NCI-H187 treated with DMSO at 0.1 percent for 48 hours (cell line): ENCODE data around the gene ADM5.
A peak's percentile ranks its signal among the peaks of the same experiment; 100 is the strongest.

Experiments used
- DNase-seq: peaks from one replicate; lab custom pipeline; 2025; lab: John Stamatoyannopoulos, UW

The ADM5 gene

DNA sequence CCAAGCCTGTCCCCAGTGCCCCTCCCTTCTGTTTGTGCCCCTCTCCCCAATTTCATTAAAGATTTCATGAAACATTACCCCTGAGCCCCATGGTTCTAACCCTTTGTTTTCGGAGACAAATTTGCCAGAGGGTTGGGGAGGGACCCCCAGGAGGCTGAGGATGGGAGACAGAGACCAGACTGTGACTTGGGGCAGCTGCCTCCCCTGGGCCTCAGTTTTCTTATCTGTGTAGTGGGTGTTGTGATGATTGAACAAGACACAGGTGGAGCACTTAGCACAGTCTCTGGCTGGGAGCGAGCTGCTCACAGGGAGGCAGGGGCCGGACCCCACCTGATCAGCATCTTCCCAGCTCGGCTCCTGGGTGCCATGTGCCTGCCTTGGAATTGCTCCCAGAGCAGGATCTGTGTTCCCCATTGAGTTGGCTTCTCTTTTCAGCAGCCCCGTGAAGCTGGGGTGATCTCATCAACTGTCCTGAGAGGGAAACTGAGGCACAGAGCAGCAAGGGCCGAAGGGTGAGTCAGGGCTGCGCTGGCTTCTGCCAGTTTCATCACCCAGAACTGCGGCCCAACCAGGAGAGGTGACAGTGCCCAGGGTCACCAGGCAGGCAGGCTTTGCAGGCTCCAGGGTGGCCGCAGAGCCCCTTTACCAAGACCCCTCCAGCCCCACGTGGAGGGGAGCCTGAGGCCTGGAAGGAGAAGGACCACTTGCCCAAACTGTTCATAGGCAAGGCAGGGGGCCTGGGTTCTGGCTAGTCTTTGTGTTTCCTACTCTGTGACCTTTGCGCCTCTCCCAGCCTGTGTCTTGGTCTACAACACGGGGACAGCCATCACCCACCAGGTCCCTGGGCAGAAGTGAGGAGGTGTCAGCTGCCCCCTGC, 30.6 kb upstream of the ADM5 start:
- no peak for DNase-seq

DNA sequence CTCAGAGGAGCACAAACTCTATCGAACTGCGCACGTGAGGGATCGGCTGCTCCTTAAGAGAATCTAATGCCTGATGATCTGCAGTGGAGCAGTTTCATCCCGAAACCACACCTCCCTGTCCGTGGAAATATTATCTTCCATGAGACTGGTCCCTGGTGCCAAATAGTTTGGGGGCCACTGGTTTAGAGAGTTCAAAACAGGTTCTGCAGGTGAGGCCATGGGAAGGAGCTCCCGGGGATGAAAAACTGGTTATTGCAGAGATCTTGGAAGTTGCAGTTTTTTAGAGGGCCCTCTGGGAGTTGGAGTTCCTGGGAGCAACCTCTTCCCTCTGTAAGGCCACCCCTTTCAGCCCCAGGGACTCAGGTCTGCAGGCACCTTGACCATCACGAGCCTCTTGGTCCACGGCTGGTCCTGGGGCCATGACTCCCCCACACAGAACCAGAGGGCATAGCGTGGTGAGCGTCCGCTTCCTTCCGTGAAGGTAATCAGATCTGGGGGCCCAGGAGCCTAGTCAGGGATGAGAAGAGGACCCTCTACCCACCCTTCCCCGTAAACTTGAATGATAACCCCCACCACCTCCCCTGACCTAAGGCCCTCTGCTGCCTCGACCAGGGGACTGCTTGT, 28.9 kb upstream of the ADM5 start:
- DNase-seq, result no peak

DNA sequence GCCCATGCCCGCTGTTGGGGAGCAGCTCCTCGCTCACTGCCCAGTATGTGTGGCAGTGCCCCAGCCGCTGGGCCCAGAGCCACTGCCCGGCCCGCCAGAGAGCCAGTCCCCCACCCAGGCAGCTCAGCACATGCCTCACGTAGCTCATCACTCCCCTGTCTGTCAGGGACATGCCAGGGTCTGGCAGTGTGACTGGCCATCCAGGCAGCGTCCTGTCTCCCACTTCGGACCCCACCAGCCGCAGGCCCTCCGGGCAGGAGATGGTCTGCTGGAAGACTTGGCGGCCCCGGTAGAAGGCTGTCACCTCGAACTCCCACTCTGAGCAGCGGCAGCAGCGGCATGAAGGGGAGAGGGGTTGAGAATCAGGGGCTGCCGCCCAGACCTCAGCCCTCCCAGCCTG, 27.4 kb upstream of the ADM5 start:
- no peak for DNase-seq

DNA sequence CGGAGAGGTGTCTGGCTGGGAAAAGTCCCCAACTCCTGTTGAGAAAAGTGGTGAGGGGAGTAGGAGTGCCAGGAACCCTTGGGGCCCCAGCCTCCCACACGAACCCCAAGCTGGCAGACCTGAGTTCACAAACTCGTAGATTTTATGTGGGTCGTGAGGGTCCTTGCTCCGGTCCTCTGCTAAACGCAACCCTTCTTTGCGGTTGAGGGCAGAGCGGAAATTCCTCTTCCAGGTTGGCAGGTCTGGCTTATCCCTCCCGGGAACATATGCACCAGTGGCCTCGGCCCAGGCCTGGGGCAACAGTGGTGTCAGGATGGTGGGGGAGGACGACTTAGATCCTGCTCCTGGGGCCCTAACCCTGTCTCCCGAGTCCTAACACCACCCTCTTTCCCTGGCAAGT, 26.2 kb upstream of the ADM5 start:
- DNase-seq, result no peak

DNA sequence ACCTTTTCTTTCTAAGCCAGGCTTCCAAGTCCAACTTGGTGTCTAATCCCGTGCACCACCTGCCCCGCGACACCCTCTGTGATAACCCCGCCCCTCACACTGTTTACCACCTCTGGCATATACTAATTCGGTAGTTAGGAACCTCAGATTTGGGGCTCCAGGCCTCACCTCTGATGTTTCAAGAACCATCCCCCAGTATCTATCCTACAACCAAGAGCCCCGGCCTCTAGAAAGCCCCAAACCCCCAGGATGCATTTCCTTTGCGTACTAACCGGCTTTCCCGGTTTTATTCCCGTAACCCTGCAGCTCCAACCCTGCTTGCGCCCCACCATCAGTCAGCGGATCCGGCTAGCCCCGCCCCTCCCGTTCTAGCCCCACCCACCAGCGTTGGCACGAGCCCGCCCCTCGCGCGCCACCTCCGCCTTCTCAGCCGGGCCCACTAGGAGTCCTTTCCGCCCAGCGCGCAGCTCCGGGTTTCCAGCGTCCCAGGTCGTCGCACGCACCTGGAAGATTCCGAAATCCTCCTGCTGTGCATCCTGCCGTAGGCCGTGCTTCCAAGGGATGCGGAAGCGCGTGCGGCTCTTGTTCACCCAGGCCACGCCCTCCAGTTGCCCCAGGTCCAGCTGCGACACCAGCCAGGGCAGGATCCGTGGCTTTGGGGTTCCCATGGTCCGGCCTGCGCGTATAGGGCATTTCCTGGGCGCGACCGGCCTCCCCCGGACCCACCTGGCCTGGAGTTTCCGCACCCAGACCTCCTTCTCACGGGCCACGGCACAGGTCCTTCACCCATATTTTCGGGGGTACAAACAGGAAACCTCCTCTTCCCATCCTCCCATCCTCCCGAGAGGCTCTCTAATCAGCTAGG, 25.0 kb upstream of the ADM5 start:
- DNase-seq, result peak; percentile 68

DNA sequence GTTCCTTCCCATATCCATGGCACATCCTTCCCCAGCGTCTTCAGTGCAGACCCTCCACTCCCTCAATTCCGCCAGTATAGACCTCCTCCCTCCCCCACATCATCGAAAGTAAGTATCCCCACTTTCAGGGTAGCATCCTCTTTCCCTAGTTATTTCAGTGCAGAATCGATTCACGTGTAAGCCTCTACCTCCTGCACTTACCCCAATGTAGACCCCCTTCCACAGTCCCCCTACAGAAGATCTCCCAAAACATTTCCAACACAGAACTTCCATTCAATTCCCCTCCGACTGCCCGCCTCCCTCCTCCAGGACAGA, 24.4 kb upstream of the ADM5 start:
- DNase-seq, result no peak

DNA sequence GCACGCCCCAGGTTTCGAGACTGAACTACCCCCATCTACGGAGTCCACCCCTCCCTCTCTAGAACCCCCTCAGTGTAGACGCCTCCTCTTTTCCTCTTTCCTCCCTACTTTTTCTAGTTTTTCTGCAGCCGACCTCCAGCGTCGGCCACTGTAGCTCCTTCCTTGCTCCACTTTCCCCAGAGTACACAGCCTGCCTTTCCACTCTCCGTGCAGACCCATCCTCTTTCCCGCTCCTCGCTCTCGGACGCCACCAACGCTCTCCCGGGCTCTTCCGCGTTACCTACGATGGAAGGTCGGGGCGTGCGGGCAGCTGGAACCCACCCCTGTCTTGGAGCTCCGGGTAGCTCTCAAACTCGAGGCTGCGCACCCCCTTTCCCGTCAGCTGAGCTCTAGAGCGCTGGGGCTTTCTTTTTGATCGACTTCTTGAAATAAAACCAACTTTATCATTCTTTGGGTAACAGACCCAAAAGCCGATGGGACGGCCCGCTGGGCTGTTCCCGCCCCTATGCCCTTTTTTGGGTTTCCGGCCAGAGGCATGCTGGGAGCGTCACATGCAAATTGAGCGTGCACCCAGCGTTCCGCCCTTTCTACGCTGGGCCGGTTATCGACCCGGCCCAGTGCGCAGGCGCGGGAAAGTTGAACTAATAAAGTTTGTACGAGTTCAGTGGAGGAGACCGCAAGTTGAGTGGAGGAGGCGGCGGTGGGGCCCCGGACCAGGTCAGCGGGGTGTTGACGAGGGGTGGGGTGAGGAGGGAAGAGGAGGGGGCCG, 23.9 kb upstream of the ADM5 start, which contains the start of the genes BCL2L12 and IRF3:
Gene BCL2L12, plus strand, starts transcription at position 583 of the 769 bp plus-strand sequence. CDS start 760 bp downstream, outside the sequence.
Gene IRF3, minus strand, starts transcription at position 507 of the 769 bp plus-strand sequence. CDS start 1,019 bp downstream, outside the sequence.
- DNase-seq, result peak; percentile 64

DNA sequence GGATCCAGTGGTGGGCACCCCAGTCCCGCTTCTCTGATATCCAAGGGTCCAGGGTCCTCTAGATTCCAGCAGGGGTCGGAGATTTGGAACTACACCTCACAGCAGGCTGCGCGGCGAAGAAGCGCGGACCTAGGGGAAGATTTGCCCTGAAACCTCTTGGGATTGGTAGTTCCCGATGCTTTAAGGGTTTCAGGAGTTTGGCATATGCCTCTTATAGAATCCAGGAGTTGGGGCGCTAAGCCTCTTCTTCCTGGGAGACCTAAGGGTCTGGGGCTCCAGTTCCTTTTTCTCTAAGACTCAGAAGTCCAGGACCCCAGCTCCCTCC, 23.3 kb upstream of the ADM5 start:
- DNase-seq, result no peak

DNA sequence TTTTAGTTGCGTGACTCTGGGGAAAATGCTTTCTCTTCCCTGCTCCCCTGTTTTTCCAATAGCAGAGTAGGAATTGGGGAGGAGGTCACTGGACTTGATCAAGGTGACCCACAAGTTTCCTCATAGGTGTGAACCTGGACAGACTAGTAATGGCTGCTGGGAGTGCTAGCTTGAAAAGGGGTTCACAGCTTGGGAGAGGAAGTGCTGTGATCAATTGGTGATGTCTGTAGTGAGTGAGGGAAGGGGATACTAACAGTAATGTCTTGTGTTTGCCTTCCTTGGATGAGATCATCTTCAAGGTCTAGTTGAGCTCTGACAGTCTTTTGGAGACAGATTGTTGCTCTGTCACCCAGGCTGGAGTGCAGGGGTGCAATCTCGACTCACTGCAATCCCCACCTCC, 21.9 kb upstream of the ADM5 start:
- no peak for DNase-seq

DNA sequence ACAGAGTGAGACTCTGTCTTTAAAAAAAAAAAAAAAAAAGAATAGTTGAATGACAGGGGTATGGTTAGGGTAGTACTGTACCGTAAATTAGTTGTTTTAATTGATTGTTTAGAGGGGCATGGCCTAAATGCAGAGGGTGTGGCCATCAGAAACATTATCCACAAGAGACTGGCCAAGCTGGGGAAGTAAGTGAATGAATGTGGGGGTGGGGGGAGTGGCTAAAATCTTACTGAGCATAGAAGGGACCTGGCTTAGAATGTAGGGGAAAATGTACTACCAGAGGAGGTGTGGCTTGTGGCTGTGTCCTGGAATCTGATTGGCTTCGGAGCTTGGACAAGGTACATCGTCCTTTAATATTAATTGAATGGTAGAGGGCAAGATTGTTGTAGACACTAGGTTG, 19.9 kb upstream of the ADM5 start:
- DNase-seq, result no peak

DNA sequence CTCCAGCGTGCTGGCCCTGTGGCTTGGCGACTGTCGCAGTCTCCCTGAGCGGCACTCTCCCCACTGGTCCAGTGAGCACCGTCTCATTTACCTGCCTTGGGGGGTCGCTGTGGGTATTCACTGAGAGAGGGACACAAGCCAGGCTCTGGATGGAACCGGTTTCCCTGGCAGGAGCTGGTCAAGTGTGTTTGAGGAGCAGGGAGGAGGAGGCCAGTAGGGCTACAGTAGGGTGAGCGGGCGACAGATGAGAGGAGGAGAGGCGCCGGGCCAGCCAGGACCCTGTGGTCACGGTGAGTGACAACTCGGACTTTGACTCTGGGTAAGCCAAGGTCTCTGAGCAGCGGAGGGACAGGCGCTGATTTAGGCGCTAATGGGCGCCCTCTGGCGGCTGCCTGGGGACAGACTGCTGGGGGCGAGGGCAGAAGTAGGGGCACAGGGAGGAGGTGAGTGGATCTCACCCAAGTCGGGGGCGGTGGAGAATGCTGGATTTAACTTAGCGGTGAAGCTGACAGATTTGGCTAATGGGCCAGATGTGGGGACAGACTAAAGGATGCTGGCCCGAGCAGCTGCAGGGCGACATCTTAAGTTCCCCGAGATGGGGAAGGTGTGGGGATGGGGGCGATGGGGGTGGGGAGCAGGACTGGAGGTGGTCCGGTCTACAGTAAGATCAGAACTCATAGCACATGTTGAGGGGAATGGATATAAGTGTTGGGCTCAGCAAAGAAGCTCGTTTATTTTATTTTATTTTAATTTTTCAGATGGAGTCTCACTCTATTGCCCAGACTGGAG, 17.1 kb upstream of the ADM5 start:
- DNase-seq, result no peak

DNA sequence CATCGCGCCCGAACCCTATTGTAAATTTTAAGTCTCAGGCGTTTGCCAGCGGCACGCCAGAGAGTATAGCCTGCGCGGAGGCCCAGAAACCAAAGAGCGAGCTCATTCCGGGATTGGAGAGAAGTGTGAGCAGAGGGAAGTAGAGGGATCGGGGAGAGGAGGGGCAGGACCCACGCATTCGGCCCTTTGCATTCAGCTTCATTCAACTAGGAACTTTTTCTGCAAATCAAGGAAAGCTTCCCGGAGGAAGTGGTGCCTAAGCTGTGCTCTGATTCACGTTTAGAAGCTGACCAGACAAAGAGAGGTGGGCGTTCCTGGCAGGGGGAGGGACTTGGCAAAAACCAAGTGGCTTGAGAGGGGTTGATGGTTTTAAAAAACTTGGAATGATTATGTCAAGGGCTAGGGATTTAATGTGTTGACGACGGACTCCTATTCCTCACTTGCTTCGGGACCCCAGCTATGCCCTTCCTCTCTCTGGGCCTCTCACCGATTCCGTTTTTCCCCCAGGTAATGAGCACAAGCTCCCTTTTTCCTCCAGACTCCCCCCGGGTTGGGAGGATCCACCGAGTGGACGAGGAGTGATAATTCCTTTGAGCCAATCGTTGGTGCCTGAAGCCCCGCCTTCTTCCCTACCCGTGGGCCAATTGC, 13.1 kb upstream of the ADM5 start:
- DNase-seq, result peak; percentile 65

DNA sequence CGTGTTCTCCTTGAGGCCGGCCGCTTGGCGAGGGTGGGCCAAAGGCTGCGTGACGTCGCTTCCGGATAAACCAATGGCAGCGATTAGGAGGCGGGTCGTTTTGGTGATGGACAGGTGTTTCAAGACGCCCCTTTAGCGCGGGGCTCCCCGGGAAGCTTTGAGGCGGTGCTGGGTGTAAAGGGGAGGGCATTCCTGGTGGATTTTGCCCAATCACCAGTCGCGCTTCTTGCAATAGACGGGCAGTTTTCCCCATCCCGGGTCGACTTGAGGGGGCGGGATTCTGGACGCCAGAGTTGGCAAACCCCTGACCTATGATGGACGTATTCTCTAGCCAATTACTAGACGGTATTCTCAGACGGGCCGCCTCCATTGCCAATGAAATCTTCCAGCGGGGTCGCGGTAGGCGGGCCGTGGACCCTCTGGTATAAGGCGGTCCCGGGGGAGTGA, 12.6 kb upstream of the ADM5 start:
- DNase-seq, result peak; percentile 98

DNA sequence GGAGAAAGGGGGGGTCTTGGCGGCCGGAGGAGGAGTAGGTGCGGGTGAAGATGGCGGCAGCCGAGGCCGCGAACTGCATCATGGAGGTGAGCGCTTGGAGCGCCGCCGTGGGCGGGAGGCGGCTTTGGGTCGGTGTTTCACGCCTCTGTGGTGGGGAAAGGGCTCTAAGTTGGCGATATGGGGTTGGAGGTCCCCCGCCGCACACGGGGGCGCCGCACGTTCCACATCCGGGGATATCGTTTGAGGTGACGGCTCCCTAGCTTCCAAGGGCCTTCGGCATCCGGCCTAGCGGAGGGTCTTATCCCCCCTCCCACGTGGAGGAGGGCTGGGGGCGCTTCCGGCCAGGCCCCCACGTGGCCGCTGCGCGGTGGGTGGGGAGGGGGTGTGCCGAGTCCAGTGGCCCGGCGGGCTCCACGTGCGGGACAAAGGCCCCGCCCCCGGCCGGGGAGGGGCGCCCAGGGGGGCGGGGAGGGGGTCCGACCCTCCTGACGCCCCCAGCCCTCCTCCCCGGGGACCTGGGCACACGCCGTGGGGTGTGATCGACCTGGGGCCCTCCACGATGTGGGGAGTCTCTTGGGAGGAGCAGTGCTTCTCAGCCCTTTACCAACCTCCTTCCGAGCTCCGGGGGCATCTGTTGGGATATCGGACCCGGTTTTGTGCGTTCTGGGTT, 12.0 kb upstream of the ADM5 start, which contains the start of gene PRMT1:
Gene PRMT1, plus strand, starts transcription at position 41 of the 670 bp plus-strand sequence. Its CDS starts 10 bp downstream, at position 51.
- no peak for DNase-seq

DNA sequence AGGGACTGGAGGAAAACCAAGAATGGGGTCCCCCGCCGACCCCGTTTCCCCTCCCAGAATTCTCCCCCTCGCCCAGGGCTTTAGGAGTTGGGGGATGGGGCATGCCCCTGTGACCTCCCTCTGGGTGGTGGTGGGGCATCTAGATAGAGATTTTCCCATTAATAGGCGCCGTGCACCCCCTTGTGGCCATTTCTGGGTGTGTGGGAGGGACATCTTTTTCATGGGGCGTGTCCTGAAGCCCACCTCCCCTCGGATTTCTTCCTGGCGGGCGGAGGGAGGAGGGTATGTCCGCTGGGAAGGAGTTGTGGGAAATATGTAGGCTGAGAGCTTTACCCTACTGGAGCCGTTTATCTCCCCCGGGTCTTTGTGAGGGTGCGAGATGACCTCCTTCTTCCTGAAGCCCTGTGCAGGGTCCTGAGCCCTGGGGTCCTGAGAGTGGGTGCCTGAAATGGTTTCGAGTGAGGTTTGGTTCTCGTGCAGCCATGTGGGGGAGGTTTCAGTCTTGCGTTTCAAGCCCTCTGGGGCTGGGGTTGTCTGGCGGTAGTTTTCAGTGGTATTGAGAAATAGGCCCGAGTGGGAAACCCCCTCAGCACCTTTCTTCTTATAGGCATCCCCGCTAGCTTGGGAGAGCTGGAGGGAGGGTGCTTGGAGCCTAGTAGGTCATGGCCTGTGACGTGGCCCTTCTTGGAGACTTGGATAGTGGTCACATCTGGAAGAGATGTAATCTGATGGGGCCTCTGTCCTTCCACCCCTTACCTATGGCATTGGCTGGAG, 11.3 kb upstream of the ADM5 start:
- DNase-seq, result no peak

DNA sequence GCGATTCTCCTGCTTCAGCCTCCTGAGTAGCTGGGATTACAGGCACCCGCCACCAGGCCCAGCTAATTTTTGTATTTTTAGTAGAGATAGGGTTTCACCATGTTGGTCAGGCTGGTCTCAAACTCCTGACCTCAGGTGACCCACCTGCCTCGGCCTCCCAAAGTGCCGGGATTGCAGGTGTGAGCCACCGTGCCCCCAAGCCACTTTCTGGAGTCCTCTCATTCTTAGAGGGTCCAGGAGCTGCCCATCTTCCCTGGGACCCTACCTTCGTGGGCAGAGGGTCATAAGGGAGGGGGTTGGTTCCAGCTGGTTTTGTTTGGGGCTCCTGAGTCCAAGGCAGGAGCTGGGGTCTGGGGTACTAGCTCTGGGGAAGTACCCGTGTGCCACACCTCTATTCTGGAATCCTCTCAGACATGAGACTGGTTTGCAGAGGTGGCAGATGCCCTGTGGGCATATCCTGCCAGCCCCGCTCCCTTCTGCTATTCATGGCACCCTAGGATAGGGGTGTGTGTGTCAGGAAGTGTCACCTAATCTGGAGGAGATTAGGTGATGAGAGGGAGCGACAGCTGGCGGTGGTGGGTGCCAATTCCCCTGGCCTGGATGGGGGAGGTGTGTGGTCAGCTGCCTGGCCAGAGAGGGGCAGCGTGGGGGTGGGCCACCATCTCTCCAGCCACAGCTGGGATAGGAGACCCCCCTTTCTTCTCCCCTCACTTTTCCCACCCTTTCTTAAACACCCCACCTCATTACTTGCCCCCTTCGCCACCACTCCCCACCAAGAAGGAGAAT, 10.2 kb upstream of the ADM5 start:
- DNase-seq, result no peak

DNA sequence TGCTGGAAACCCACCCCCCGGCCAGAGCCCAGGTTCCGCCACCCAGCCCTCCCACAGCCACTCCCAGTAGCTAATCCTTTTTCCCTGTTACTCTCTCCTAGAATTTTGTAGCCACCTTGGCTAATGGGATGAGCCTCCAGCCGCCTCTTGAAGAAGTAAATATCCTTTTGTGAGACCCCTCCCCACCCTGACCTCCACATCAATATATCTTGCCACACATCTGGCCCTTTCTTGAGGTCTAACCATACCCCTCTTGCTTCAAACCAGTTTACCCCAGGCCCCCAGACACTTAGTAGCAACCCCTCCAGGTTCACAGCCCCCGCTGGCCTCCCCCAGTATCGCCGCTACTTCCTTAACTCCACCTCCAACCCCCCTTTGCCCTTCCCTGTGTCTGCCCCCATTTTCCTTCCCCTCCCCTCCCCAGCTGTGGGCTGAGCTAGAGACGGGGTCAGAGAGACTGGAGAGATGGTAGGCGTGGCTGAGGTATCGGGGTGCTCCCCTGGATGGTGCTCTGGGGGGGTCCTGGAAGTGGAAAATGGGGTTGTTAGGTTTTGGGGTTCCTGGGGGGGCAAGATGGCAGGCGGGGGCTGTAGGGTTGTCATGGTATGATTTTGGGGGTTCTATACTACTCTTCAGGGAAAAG, 9.5 kb upstream of the ADM5 start:
- no peak for DNase-seq
